ENCODE measurements around the gene SMPD2. TPM values are rescaled to one million over a fixed set of nuclear protein-coding genes. Genes with fewer than 3 reads are reported as not detected.

Gene SMPD2
- total RNA-seq, 4 donors from 2014 or later: 2.8 to 16.3 (median 8.5) TPM

- H3K9me3 ChIP-seq: no peaks in the 10 kb centered on the region
- H3K27me3 ChIP-seq: no peaks in the 10 kb centered on the region
- peak within 1 kb of the TSS; percentile 75 to 77 for H3K4me3 ChIP-seq
- TF ChIP-seq POLR2A (IDR thresholded peaks at IDR 0.05) (peak in 1 of 2 donors; percentile 42), CTCF (IDR thresholded peaks at IDR 0.05) (peak in 3 of 4 experiments; percentile 23 to 39 (median 32))
- H3K36me3 ChIP-seq: no peaks in the 10 kb centered on the region
- DNase-seq: peak; percentile 66 to 72
- intact Hi-C loops (cut with DNase I; ENCODE audit: low total_unique reads): loop anchor here (10.0 kb wide), 1 partner anchor 71 kb away; the partner anchor contains the start of gene CD164
- no peaks in the 10 kb centered on the region for H3K4me1 ChIP-seq
- peak within 1 kb of the TSS; percentile 80 to 82 for H3K27ac ChIP-seq
Observed at GRCh38 chr6:109455437-109456110, 15.1 kb downstream of the SMPD2 start, which contains the start of gene MICAL1. Gene MICAL1 (minus strand): TSS chr6:109455772. CDS start chr6:109454196, 1,576 bp downstream.

- Histone ChIP-seq H3K4me3 (peak overlapping the region; percentile 75 to 77), H3K9me3 (no peaks in the 10 kb centered on the region), H3K36me3 (no peaks in the 10 kb centered on the region), H3K4me1 (no peaks in the 10 kb centered on the region), H3K27me3 (no peaks in the 10 kb centered on the region), H3K27ac (peak overlapping the region; percentile 80 to 82)
- intact Hi-C loops (cut with DNase I; ENCODE audit: low total_unique reads): loop anchor here (10.0 kb wide), 1 partner anchor 71 kb away; the partner anchor contains the start of gene CD164
- no peak for DNase-seq
- TF ChIP-seq POLR2A (IDR thresholded peaks at IDR 0.05): no peak
- TF ChIP-seq CTCF (IDR thresholded peaks at IDR 0.05): no peak
Observed at GRCh38 chr6:109456111-109456583, 15.6 kb downstream of the SMPD2 start.

- DNase-seq: peak; percentile 58 to 75
- H3K27me3 ChIP-seq: no peaks in the 10 kb centered on the region
- intact Hi-C loops (cut with DNase I; ENCODE audit: low total_unique reads): loop anchor here (10.0 kb wide), 1 partner anchor 72 kb away; the partner anchor contains the start of gene CD164
- no peak for TF ChIP-seq CTCF (IDR thresholded peaks at IDR 0.05)
- no peak for TF ChIP-seq POLR2A (IDR thresholded peaks at IDR 0.05)
- H3K9me3 ChIP-seq: no peaks in the 10 kb centered on the region
- H3K27ac ChIP-seq: peak overlapping the region; percentile 80 to 82
- H3K4me3 ChIP-seq: peak overlapping the region; percentile 75 to 77
- H3K36me3 ChIP-seq: no peaks in the 10 kb centered on the region
- H3K4me1 ChIP-seq: no peaks in the 10 kb centered on the region
Observed at GRCh38 chr6:109456710-109457561, 16.4 kb downstream of the SMPD2 start.

- Histone ChIP-seq H3K27ac (peak overlapping the region; percentile 80 to 82), H3K4me3 (no peak overlapping the region), H3K4me1 (no peaks in the 10 kb centered on the region), H3K27me3 (no peaks in the 10 kb centered on the region), H3K9me3 (no peaks in the 10 kb centered on the region), H3K36me3 (no peaks in the 10 kb centered on the region)
- no peak for TF ChIP-seq CTCF (IDR thresholded peaks at IDR 0.05)
- no peak for TF ChIP-seq POLR2A (IDR thresholded peaks at IDR 0.05)
- no peak for DNase-seq
- intact Hi-C loops (cut with DNase I; ENCODE audit: low total_unique reads): loop anchor here (10.0 kb wide), 1 partner anchor 73 kb away; the partner anchor contains the start of gene CD164
Observed at GRCh38 chr6:109457562-109457996, 17.1 kb downstream of the SMPD2 start.

Measured in uterus (tissue), 4 donors.